Stomach smooth muscle (tissue), 2 donors: Measurements from ENCODE around the gene CD14.
"Not testable (repeated sequence)": the region's sequence is repeated elsewhere in the genome, so short reads cannot be mapped to it uniquely, and the experiment has no call there.

Experiments used
- H3K27ac ChIP-seq: one replicate; pipeline ENCODE4 v1.7.0; 2013; ENCODE audit warnings: mild to moderate bottlenecking, low read length, inconsistent platforms
- H3K27me3 ChIP-seq, 2 donors: one replicate each; pipeline ENCODE4 v1.7.0; 2013; ENCODE audit warnings: low read length in 2 of 2; ENCODE audit not compliant: insufficient read depth in 2 of 2, control insufficient read depth in 1 of 2
- H3K36me3 ChIP-seq, 2 donors: one replicate each; pipeline ENCODE4 v1.7.0; 2013; ENCODE audit warnings: low read length in 2 of 2; ENCODE audit not compliant: control insufficient read depth in 2 of 2, insufficient read depth in 2 of 2
- H3K4me1 ChIP-seq: one replicate; pipeline ENCODE4 v1.7.0; 2013; ENCODE audit warnings: low read length; ENCODE audit not compliant: control insufficient read depth, insufficient read depth
- H3K4me3 ChIP-seq, 2 donors: one replicate each; pipeline ENCODE4 v1.7.0; 2013; ENCODE audit warnings: low read length in 2 of 2
- H3K9ac ChIP-seq, 2 donors: one replicate each; pipeline ENCODE4 v1.7.0; 2013; ENCODE audit warnings: low read length in 2 of 2, mild to moderate bottlenecking in 1 of 2
- H3K9me3 ChIP-seq, 2 donors: one replicate each; pipeline ENCODE4 v1.7.0; 2013; ENCODE audit warnings: low read length in 2 of 2; ENCODE audit not compliant: control insufficient read depth in 2 of 2
- donor health status: healthy.
- donor health status: Pancreatic carcinoma.

CD14 gene

GRCh38 chr5:140633021-140633471 lies at the start of gene CD14:
Gene CD14 (minus strand): TSS chr5:140633175. CDS start chr5:140633071, 104 bp downstream.
- Histone ChIP-seq H3K9me3 (no peaks in the 10 kb centered on the region), H3K27me3 (no peaks in the 10 kb centered on the region), H3K4me3 (peak within 1 kb of the TSS; percentile 71 to 88), H3K9ac (peak within 1 kb of the TSS; percentile 67 to 75), H3K27ac (peak within 1 kb of the TSS; percentile 49), H3K4me1 (peaks cover 20% of the 10 kb centered on the region), H3K36me3 (no peaks in the 10 kb centered on the region)

DNA sequence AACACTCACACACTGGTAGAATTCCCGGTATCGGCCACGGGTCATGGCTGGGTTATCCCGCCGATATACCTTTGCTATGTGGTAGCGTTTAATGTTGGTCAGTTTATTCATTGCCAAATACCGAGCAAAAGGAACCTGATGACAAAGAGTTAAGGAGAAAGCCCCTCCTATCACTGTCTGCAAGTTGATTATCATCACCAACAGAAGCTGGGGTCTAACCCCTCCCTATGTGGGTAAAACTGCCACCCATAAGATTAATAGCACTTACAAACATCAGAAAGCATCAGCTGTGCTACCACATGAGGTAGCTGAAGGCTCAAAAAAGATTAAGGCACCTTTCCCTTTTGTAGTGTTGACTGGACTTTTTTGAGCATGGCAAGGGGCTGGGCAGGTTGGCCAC lies 46.0 kb upstream of the CD14 start:
- Histone ChIP-seq H3K36me3 (peaks cover 48 to 59% of the 10 kb centered on the region in 2 donors), H3K9me3 (no peaks in the 10 kb centered on the region), H3K4me3 (no peak overlapping the region)

GRCh38 chr5:140677947-140678346 lies 45.0 kb upstream of the CD14 start:
- H3K36me3 ChIP-seq: peaks cover 42 to 59% of the 10 kb centered on the region in 2 donors
- no peak overlapping the region for H3K9ac ChIP-seq
- H3K4me1 ChIP-seq: no peaks in the 10 kb centered on the region
- no peak overlapping the region for H3K4me3 ChIP-seq
- H3K27ac ChIP-seq: no peak overlapping the region
- no peaks in the 10 kb centered on the region for H3K9me3 ChIP-seq
- no peaks in the 10 kb centered on the region for H3K27me3 ChIP-seq

More for the DNA sequence above, 46.0 kb upstream of the CD14 start:
- no peak overlapping the region for H3K27ac ChIP-seq
- H3K27me3 ChIP-seq: no peaks in the 10 kb centered on the region
- H3K9ac ChIP-seq: no peak overlapping the region
- H3K4me1 ChIP-seq: no peaks in the 10 kb centered on the region

GRCh38 chr5:140674629-140675028 lies 41.7 kb upstream of the CD14 start:
- Histone ChIP-seq H3K9ac (no peak overlapping the region), H3K9me3 (no peaks in the 10 kb centered on the region), H3K36me3 (peaks cover 32 to 44% of the 10 kb centered on the region in 2 donors), H3K4me1 (no peaks in the 10 kb centered on the region), H3K27me3 (no peaks in the 10 kb centered on the region), H3K4me3 (no peak overlapping the region), H3K27ac (no peak overlapping the region)

- Histone ChIP-seq H3K27me3 (no peaks in the 10 kb centered on the region), H3K36me3 (peaks cover 31 to 44% of the 10 kb centered on the region in 2 donors), H3K9ac (no peak overlapping the region), H3K27ac (no peak overlapping the region), H3K4me3 (no peak overlapping the region), H3K4me1 (no peaks in the 10 kb centered on the region), H3K9me3 (no peaks in the 10 kb centered on the region)
Measured at GRCh38 chr5:140674211-140674610, 41.2 kb upstream of the CD14 start.

- Histone ChIP-seq H3K4me1 (no peaks in the 10 kb centered on the region), H3K27me3 (no peaks in the 10 kb centered on the region), H3K9ac (no peak within 1 kb of the TSS), H3K36me3 (peaks cover 39 to 48% of the 10 kb centered on the region in 2 donors), H3K27ac (no peak within 1 kb of the TSS), H3K9me3 (no peaks in the 10 kb centered on the region), H3K4me3 (peak within 1 kb of the TSS in 1 of 2 donors; percentile 44)
Measured at GRCh38 chr5:140673187-140673976, 40.4 kb upstream of the CD14 start, which contains the start of gene DND1. Gene DND1 (minus strand): TSS chr5:140673576. CDS start chr5:140673542, 34 bp downstream.

DNA sequence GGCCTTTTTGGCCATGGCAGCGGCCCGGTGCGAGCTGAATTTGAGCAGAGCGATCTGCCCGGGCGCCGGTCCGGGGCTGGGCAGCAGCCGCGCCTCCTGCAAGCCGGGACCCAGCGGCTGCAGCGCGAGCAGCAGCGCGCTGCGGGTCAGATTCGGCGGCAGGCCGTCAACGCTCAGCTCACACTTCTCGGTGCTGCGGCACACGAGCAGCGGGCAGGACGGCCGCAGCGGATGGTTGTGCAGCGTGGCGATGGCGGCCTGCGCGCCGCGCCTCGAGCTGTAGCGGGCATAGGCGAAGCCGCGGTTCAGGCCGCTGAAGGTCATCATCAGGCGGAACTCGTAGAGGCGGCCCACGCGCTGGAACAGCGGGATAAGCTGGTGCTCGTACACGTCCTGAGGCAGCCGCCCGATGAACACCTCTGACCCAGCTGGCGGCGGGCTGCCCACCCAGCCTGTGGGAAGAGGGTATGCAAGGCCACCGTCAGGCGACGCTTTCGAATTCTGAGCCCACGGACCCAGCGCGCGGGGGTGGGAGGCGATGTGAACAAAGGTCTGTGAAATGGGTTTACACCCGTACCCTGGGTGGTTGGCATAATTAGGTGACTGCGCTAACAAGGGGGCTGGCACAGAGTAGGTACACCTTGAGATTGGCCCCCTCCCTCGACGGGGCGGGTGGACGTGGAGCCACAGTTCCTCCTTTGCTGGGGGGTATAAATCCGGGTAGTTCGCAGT lies 39.6 kb upstream of the CD14 start:
- peaks cover 44 to 47% of the 10 kb centered on the region in 2 donors for H3K36me3 ChIP-seq

DNA sequence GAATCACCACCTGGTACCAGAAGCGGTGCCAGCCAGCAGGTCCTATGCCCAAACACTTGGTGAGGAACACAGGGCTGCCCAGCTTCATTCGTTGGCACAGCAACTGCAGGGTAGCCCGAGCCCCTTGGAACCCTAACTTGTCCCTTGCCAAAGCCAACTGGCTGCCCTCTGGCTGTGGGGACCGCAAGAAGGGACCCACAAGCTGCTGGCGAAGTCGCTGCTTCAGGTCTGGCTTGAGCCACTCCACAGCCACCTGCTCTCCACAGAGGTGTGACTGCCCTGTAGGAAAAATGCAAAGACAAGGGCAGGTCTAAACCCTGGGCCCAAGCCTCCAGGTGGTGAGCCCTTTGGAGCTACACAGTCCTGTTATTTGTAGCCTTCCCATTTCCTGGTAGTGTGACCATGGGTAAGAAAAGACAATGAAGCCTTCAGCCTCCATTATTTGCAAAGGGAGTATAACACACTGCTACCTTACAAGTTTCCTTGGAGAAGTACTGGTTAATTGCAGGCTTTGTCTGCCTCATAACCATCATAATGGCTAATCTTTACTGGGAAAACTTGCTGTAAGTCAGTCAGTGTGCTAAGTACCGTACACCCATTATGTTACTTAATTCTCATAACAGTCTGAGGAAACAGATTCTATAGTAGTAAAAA lies 38.6 kb upstream of the CD14 start:
- Histone ChIP-seq H3K36me3 (peaks cover 33 to 40% of the 10 kb centered on the region in 2 donors), H3K27ac (no peak overlapping the region), H3K4me3 (no peak overlapping the region), H3K27me3 (no peaks in the 10 kb centered on the region), H3K9ac (no peak overlapping the region), H3K4me1 (no peaks in the 10 kb centered on the region), H3K9me3 (no peaks in the 10 kb centered on the region)

More for the DNA sequence above, 39.6 kb upstream of the CD14 start:
- H3K27me3 ChIP-seq: no peaks in the 10 kb centered on the region
- H3K9ac ChIP-seq: no peak overlapping the region
- no peaks in the 10 kb centered on the region for H3K9me3 ChIP-seq
- H3K4me3 ChIP-seq: peak overlapping the region in 1 of 2 donors; percentile 44
- no peak overlapping the region for H3K27ac ChIP-seq
- no peaks in the 10 kb centered on the region for H3K4me1 ChIP-seq

DNA sequence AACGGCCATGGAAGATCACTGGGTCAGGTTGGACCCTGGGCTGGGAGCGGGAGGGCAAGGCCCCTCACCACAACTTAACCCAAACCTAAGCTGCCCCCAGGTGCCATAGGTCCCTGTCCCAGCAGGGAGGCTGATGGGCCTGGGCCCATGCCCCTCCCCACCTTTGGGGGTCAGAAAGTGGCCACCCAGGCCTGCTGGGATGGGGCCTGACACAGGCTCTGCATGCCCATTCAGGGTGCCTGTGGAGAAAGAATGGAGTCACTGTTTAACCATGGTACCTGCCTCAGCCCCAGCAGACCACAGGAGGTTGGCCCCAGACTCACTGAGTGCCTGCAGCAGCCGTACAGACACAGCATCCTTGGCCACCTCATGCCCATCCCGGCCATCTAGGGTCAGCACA lies 38.1 kb upstream of the CD14 start:
- H3K27ac ChIP-seq, H3K9ac ChIP-seq: not testable (repeated sequence)

DNA sequence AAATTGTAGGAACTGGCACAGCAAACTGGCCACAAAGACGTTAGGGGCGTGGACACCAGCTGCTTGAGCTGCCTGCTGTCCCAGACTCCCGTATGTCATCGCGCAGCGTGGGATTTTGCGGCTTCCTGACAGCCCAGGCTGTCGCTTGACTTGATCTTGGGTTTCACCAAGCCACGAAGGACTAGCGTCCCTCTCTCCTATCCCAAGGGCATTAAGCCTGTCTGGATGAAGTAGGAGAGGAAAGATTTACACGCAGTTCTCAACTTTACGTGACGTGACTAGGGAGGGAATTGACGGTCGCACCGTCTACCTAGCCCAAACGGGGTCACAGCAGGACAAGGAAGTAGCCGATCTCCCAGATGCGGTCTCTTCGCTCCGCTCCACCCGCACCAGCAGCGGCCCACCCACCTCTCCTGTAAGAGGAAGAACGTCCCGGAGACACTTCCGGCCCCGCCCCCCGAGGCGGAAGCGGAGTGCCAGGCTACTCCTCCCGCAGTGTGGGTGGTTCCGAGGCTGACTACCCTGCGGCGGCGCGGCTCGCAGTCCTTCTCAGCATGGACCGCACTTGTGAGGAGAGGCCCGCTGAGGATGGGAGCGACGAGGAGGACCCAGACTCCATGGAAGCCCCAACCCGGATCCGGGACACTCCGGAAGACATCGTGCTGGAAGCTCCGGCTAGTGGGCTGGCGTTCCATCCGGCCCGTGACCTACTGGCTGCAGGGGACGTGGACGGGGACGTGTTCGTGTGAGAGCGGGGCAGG lies 31.6 kb upstream of the CD14 start, which contains the start of gene WDR55:
Gene WDR55 (plus strand): TSS at position 546 of the 761 bp plus-strand sequence. CDS start 9 bp downstream, at position 555.
- peak within 1 kb of the TSS; percentile 91 to 95 for H3K9ac ChIP-seq
- peak within 1 kb of the TSS; percentile 89 for H3K27ac ChIP-seq
- H3K9me3 ChIP-seq: no peaks in the 10 kb centered on the region
- H3K4me3 ChIP-seq: peak within 1 kb of the TSS; percentile 95 to 99
- peaks cover 41 to 49% of the 10 kb centered on the region in 2 donors for H3K36me3 ChIP-seq
- no peaks in the 10 kb centered on the region for H3K27me3 ChIP-seq
- peaks cover 20% of the 10 kb centered on the region for H3K4me1 ChIP-seq

More for the DNA sequence above, 38.1 kb upstream of the CD14 start:
- peaks cover 30 to 36% of the 10 kb centered on the region in 2 donors for H3K36me3 ChIP-seq
- H3K9me3 ChIP-seq, H3K27me3 ChIP-seq, H3K4me1 ChIP-seq, H3K4me3 ChIP-seq: not testable (repeated sequence)
